Amniotic stem cell (primary cell): ENCODE data around the gene ANO10.
"Not testable (repeated sequence)": the region's sequence is repeated elsewhere in the genome, so short reads cannot be mapped to it uniquely, and the experiment has no call there.

Source experiments
- DNase-seq: peaks from one replicate; lab custom pipeline; 2025; lab: John Stamatoyannopoulos, UW

The ANO10 gene

DNA sequence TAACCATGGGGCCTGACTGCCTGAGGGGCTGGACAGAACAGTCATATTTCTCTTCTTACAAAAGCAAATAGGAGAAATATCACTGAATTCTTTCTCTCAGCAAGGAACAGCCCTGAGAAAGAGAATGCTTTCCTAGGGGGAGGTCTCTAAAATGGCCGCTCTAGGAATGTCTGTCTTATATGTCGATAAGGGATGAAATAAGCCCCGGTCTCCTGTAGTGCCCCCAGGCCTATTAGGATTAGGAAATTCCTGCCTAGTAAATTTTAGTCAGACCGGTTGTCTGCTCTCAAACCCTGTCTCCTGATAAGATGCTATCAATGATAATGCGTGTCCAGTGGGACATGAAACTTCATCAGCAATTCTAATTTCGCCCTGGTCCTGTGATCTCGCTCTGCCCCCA, 103.3 kb downstream of the ANO10 start:
- DNase-seq: not testable (repeated sequence)

DNA sequence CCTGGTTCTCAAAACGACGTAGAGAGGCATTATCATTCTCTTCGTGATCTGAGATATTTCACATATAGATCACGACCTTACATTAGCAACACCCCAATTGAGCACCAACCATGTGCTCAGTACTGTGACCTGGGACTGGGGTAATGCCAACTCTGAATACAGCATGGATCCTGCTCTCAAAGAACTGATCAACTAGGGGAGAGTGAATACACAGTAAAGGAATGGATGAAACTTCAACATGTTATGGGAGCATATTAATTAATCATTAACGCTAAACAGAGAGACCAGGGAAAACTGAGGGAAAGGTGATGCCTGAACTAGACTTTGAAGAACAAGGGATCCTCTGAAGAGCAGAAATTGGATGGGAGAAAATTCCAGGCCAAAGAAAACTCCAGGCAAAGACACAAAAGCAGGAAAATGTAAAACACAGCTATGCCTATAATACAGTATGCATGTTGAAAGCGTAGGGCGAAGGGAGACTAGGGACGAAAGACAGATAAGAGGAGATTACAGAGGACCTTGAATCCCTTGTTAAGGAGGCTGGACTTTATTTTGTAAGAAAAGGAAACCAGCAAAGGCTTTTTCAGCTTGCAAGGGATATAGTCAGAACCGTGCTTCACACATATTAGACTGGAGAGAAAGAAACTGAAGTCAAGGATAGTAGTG, 105.7 kb downstream of the ANO10 start:
- no peak for DNase-seq

DNA sequence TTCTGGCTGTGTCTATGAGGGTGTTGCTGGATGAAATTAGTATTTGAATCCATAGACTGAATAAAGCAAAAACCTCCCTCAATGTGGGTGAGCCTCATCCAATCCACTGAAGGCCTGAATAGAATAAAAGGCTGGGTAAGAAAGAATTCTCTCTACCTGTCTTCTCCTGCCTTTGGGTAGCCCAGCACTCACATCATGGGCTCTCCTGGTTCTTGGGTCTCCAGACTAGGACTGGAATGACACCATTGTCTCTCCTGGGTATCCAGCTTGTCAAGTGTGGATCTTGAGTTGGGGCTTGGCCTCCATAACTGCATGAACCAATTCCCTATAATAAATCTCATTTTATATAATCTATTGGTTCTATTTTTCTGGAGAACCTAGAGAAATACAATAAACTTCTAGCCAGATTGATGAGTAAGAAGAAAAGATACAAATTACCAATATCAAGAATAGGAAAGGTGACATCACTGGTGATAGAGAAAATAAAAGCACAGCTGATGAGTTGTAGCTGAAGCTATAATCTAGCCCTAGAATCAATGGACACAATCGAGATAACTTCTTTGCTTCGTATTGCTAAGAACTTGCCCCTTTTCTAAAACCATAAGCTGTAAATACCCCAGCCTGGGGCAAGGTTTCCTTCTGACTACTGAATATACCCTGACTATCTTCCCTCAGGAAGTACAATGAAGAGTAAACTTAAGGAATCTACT, 106.4 kb downstream of the ANO10 start:
- no peak for DNase-seq

DNA sequence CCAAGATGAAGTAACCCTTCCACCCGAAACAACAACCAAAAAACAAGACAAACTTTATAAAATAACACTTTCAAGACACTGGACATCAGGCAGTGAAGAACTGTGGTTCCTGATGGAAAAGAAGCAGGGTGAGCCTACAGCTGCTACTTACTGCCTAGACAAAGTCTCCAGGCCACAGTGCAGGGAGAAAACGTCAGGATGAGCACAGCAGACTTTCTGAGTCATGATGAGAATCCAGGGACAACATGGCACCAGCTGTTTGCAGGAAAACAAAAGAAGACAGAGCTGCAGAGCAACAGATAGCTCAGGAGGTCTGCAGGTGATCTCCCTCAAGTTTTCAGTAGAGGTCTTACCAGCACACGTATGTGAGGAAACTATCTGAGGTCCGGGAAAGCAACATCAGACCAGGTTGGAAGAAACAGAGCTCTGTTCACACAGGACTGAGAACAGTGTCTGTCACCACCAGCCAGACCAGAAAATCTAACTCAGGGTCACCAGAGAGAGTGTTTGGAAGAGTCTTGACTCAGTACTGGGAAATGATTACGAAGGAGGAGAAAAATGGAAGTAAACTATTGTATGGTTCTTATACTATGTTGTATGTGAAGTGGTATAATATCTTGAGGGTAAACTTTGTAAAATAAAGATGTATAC, 108.9 kb downstream of the ANO10 start:
- DNase-seq: no peak

DNA sequence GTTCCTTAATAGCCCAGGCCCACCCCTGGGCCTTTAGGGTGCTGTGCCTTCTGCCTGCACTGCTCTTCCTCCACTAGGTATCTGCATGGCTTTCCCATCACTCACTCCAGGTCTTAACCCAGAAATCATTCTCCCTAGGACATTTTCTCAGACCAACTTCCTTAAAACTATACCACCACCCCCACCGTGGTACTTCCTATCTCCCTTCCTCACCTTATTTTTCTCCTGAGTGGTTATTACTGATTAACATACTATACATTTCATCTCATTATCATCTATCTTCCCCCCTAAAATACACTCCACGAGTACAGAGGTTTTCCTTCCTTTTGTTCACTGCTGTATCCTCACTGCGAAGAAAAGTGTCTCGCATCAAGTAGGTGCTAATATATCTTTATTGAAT, 115.2 kb downstream of the ANO10 start:
- no peak for DNase-seq

DNA sequence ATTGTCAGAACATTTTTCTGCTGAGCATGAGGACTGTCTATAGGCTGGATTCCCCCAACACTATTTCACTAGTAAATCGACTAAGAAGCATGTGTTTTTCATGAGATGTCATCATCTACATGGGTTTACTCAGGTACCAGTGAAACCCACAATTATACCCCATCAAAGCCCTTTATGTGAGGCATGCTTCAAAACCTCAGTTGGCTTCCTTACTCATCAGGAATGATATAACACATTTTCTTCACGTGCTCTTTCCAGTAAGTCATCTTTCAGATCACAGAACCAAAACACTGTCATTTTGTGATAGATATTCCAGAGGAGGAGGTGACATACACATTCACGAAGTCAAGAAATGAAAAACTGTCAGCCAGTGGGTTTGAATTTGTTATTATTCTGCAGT, 116.5 kb downstream of the ANO10 start:
- DNase-seq: no peak

DNA sequence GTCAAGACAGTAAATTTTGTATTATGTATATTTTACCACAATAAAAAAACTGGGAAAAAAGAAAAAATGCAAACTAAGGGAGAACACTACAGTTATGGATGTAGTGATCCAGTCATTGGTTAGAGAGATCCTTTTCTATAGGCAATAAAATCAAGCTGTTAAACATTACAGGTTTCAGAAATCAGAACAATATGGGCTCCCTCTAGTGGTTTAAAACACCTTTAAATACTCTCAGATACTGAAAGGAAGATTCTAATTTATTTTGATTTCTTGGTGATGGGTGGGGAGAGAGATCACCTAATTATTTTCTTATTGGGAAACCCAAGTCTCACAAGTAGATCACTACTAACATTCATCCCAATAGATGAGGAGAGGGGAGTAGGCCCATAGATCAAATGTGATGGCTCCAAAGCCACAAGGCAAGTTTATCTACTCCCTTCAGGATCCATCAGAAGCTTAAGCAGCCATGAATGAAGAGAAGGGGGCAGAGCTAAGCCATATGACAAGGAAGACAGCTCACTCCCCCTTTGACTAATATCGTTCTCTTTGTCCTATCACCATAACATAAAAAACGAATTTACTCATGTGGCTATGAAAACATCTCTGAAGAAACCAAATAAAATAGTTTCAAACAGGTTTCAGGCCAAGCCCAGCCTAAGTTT, 118.6 kb downstream of the ANO10 start:
- no peak for DNase-seq

DNA sequence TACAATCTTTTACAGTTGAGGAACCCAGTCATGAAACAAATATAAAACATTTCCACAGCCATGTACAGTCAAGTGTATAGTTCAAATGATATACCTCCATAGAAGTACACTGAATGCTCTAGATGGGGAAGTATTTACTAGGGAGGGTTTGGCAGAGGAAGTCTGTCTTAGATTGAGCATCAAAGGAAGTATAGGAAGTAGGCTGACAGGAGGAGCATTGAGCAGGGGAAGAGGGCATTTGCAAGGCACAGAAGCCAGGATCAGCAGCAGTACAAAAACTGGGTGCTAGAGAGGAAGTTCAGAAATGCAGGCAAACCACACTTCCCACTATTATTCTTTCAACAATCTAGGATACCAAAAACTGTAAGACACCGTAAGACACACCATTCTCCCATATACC, 122.6 kb downstream of the ANO10 start:
- DNase-seq: no peak

DNA sequence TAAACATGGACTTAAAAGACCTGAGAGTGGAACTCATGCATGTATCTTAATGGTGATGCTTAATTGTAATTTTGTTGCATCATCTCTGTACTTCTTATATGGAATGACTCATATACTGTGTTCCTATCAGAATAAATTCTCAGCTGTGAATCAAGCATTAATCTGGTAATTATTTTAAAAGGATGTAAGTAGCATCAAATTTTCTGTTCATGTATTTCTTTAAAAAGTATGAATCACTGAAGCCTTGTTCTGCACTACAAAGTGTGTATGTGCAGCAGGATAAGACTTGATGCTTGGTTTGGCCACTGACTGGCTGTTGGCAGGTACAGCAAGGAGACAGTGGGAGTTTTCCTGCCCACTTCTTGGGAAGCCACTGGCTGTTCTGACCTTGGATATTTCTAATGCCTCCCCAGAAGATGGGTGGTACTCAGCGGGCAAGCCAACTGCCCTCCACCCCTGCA, 123.9 kb downstream of the ANO10 start:
- DNase-seq: no peak

DNA sequence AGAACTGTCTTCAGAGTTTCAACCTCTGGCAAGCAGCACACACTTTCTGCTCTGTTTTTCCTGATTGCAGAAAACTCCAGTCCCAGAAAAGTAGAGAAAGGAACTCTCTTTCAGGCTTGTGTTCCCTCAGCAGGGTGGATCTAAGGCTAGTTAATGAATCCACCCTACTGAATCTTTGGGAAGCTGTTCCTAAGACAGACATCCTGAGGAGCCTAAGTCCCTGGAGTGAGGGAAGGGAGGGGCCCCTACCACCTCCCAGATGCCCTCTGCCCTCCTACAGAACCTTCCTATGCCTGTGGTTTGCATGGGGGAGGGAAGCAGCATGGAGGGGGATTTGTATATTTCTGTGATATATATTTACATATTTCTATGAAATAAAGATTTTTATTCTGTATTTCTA, 124.4 kb downstream of the ANO10 start:
- DNase-seq: no peak

DNA sequence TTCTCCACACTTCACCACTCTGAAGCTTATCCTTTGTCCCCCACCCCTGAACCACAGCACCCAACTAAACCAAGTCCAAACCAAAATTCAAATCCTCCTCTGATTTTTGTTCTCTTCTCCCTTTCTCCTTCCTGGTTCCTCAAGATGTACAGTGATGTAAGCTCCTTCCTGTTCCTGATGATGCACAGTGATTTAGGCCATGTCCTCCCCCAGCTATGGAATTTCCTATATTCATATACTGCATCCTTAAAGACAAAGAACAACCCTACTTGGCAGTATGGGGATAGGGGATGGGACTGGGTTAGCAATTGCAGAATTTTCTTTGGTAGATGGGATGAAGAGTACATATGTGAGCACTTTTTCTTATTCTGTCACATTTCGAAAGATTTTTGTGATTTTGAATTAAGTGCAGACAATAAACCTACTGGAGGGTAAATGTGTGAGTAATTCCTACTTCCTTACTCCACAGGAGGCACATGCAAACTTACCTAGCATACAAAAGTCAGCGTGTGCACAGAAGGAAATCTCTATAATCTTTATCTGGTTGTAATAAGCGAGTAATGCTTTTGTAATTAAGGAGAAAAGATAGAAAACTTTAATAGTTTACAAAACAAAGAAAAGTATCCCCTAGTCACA, 125.0 kb downstream of the ANO10 start:
- DNase-seq: no peak

DNA sequence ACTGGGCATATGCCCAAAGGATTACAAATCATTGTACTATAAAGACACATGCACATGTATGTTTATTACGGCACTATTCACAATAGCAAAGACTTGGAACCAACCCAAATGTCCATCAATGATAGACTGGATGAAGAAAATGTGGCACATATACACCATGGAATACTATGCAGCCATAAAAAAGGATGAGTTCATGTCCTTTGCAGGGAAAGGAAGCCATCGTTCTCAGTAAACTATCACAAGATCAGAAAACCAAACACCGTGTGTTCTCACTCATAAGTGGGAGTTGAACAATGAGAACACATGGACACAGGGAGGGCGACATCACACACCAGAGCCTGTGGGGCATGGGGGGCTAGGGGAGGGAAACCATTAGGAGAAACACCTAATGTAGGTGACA, 128.9 kb downstream of the ANO10 start:
- not testable (repeated sequence) for DNase-seq

DNA sequence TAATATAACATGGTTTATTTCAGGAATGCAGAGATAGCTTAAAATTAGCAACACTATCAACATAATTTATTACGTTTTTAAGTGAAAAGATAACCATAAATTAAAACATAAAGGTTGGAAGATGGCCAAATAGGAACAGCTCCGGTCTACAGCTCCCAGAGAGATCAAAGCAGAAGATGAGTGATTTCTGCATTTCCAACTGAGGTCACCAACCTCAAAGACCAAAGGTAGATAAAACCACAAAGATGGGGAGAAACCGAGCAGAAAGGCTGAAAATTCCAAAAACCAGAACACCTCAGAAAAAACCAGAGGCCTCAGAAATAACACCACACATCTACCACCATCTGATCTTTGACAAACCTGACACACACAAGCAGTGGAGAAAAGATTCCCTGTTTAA, 130.0 kb downstream of the ANO10 start:
- not testable (repeated sequence) for DNase-seq

DNA sequence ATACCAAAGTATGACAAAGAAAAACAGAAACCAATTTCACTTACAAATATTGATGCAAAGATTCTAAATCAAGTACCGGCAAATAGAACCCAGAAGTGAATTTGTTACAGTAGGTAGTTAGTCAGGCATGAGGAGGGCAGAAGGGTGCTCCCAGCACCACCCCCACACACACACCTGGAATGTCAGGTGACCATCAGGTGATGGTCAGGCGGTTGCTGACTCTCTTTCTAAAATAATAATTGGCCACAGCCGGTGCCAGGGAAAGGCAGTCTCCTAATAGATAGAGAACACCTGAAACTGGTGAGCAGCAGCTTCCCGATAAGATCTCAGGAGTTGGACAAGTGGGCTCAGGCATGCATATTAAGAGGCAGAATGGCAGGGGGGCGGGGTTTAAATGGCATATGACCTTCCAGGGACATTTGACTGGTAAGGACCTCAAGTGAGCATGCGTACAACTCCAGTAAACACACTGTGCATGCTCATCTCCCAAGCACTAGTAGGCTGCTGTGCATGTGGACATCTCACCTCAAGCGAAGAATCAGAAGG, 131.1 kb downstream of the ANO10 start:
- DNase-seq: no peak

DNA sequence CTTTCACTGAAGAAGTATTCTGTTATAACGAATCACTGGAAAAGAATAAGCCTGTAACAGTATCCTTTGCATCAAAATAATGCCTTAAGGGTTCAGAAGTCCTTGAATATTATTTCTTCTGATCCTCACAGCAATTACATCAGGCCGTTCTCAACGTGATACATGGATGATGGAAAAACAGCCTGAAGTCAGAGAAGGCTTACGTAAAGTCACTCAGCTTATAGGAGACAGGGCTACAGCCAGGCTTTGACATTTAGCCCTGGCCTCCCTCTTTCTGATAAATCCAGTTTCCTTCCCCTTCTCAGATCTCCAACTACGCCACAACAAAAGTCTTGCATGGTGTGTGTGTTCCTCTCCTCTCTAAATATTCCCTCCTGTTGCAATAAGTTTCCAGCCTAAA, 131.9 kb downstream of the ANO10 start:
- DNase-seq: no peak

DNA sequence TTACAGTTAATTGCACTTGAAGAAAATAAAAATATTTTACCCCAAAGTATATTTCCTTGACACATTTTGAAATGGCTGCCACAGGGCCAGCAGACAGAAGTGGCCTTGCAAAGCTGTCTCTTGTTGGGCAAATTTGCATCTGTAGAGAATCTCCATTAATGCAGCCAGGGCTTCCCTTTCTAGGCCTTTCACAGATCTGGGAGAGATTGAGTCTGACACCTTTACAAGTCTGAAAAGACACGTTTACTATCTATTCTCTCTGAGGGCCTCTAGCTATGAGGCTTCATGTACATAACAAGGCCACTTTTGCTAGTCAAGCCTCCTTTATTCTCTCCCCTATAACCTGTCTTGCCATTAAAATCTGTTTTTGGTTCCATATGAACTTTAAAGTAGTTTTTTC, 135.9 kb downstream of the ANO10 start:
- no peak for DNase-seq

DNA sequence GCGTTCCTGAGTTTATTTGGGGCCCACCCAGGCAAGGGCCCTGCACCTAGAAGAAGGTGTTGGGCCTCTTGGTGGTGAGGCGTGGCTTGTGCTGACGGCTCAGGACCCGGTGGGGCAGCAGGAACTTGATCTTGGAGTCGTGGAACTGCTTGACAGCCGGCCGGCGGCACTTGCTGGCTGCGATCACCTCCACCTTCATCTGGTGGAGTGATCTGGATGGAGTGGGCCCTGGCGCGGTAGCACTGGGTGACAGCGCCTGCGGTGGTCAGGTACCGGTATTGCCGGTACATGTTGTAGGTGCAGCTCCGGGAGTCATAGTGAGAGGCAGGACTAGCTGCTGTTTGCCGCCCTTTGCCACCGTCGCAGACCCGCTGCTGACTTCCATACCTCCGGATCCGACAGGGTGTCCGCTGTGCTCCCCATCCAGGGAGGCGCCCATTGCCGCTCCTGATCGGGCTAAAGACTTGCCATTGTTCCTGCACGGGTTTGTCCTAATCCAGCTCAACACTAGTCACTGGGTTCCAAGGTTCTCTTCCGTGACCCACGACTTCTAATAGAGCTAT, 136.8 kb downstream of the ANO10 start:
- no peak for DNase-seq

DNA sequence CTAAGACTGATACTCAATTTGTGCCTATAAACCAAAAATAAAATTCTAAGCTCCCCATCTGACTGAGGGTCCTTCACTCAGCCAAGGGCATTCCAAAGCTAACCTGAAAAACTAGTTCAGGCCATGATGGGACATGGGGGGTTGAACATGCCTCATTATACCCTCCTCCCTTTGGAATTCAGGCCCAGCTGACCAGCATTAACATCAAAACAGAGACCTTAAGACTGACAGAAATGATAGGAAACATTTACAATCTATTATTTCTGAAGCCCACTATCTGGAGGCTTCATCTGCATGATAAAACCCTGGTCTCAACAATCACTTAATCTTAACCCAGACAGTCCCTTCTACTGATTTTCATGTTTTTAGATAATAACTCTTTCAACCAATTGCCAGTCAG, 140.4 kb downstream of the ANO10 start:
- no peak for DNase-seq

DNA sequence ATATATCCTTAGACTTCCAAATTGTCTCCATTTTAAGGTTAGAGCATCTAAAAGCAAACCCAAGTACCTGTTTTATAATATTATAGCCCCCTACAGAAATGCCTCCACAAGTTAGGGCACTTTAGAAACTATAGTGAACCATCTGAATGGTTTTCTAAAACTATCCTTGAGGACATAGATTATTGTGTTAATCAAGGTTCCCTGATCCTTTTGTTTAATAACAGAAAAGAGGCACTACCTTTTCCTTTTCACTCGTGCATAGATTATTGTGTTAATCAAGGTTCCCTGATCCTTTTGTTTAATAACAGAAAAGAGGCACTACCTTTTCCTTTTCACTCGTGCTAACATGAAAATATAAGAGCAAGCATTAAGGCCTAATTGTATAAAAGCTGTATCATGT, 143.0 kb downstream of the ANO10 start:
- not testable (repeated sequence) for DNase-seq

DNA sequence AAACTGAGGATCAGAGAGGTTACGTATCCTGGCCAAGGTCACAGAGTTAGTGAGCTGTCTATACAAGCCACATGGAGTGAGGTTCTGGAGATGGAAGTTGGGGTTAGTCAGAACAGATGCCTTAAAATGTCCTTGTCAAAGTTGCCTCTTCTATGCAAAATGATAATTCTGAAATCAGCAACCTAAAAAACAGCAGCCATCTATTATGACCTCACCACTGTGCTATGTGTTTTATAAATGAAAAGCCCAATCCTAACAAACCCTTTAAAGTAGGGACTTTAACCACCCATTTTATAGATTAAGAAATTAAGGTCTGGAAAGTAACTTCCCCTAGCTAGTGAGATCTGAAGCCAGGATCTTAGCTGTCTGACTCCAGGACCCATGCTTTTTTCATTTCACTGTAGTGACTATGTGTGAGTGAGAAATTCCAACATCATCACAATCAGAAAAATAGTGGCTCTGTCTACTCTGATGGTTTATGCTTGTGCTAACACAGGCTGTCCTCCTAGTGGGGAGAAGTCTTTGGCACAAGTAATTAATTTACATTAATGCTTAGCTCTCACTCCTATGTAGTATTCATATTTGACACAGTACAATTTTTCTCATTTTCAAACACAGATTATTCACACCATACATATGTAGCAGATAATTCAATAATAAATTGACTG, 143.6 kb downstream of the ANO10 start:
- no peak for DNase-seq

DNA sequence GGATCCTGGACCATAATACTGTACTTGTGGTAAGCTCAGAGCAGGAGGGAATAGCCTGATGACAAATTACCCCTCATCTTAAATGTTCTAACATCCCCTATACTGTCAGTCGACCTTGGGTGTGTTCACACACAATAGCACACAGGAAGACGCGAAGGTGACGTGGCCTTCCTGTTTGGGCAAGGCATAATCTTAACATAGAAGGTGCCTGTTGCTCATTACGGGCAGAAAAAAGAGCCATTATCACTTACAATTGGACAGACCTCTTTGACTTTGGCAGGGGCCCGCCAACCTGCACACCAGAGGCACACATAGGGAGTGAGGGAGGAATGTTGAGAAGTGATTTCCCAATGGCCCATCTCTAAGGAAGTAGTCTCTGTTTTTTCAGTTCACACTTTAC, 144.2 kb downstream of the ANO10 start:
- DNase-seq: no peak
